GM12872 (cell line): ENCODE results near the gene CLMP.

ENCODE experiments used
- CTCF ChIP-seq: IDR thresholded peaks from 3 replicates; pipeline ENCODE4 v1.5.1; 2011; ENCODE audit warnings: low read depth, mild to moderate bottlenecking, low read length, moderate library complexity; ENCODE audit not compliant: insufficient read depth

CLMP gene

GRCh38 chr11:123151796-123152195, 43.3 kb downstream of the CLMP start:
- TF ChIP-seq CTCF: no peak

GRCh38 chr11:123151366-123151765, 43.7 kb downstream of the CLMP start:
- TF ChIP-seq CTCF: no peak

DNA sequence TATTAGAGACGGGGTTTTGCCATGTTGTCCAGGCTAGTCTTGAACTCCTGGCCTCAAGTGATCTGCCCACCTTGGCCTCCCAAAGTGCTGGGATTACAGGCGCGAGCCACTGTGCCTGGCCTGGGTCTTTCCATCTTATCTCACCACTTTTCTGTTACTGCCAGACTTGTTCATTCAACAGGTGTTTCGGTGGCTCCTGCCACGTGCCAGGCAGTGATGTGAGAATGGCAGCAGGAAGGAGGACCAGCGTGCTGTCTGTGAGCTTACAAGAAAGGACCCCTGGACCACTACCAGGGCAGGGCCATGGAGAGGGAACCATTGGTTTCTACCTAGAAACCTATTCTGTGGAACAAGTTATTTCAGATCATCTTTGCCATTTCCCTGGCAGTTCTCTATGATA, 44.2 kb downstream of the CLMP start:
- TF ChIP-seq CTCF: no peak

DNA sequence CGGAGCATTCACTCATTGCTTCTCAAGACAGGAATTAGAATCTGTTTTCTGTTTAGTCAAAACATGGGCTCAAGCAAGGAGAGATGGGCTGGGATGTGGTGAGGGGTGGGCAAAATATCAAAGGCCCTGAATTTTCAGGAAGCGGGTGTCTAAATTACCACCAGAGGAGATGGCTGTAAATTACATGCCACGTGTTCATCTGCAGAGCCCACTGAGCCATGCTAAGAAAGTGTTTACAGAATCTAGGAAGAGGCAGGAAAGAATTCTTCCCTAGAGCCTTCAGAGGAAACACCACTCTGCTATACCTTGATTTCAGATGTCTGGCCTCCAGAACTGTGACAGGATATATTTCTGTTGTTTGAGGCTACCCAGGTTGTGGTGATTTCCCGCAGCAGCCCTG, 46.1 kb downstream of the CLMP start:
- TF ChIP-seq CTCF: no peak

- TF ChIP-seq CTCF: no peak
Observed at GRCh38 chr11:123145661-123146060, 49.4 kb downstream of the CLMP start.

DNA sequence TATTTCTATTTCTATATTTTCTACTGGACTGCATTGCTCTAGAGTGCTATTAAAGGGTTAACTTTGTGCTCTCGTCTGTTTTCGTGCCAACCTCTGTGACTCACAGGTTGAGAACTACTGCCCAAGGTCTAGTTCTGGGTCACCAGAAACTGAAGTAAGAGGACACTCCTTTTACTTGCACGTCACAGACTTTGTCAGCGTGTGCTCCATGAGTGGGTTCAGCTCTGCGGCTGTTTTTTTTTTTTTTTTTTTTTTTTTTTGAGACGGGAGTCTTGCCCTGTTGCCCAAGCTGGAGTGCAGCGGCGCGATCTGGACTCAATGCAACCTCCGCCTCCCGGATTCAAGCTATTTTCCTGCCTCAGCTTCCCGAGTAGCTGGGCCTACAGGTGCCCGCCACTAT, 49.8 kb downstream of the CLMP start:
- TF ChIP-seq CTCF: no peak

- TF ChIP-seq CTCF: no peak
Observed at GRCh38 chr11:123144707-123145106, 50.3 kb downstream of the CLMP start.

GRCh38 chr11:123143921-123144320, 51.1 kb downstream of the CLMP start:
- no peak for TF ChIP-seq CTCF
